Measurements from ENCODE around the gene HYAL3. TPM values are rescaled to one million over a fixed set of nuclear protein-coding genes. Genes with fewer than 3 reads are reported as not detected.

HYAL3 gene
- total and polyA plus RNA-seq, 2 of the 13 experiments (the other 11 are each of a cell fraction or from before 2014, with no cell fraction given), result 5.5 to 10.4 TPM

GRCh38 chr3:50324351-50325112 is 25.3 kb upstream of the HYAL3 start (continued):
- peak; percentile 88 for TF ChIP-seq XRCC5 (optimal IDR thresholded peaks at IDR 0.05; ENCODE audit: low read length)
- TF ChIP-seq GABPA (IDR thresholded peaks at IDR 0.05; ENCODE audit: low read depth, low read length), result no peak
- peak; percentile 39 for TF ChIP-seq GABPA (CRISPR knock-in tag; IDR thresholded peaks at IDR 0.05; ENCODE audit: low read depth)
- peak; percentile 68 for TF ChIP-seq ZBTB33 (CRISPR knock-in tag; IDR thresholded peaks at IDR 0.05)
- TF ChIP-seq, protein P1, sequence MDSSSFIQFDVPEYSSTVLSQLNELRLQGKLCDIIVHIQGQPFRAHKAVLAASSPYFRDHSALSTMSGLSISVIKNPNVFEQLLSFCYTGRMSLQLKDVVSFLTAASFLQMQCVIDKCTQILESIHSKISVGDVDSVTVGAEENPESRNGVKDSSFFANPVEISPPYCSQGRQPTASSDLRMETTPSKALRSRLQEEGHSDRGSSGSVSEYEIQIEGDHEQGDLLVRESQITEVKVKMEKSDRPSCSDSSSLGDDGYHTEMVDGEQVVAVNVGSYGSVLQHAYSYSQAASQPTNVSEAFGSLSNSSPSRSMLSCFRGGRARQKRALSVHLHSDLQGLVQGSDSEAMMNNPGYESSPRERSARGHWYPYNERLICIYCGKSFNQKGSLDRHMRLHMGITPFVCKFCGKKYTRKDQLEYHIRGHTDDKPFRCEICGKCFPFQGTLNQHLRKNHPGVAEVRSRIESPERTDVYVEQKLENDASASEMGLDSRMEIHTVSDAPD (CRISPR knock-in tag; IDR thresholded peaks at IDR 0.05), result no peak
- peak; percentile 63; the same call in 1 of the 2 replicates for TF ChIP-seq HOXA5 (CRISPR knock-in tag; IDR thresholded peaks at IDR 0.05)
- no peak for TF ChIP-seq PAF1 (CRISPR knock-in tag; IDR thresholded peaks at IDR 0.05)
- TF ChIP-seq ETV6 (CRISPR knock-in tag; conservative IDR thresholded peaks at IDR 0.05), result no peak
- no peak for TF ChIP-seq NR3C1 (CRISPR knock-in tag; IDR thresholded peaks at IDR 0.05)
- TF ChIP-seq FOXA1 (IDR thresholded peaks at IDR 0.05), result no peak
- peak; percentile 13; the same call in 1 of the 2 replicates for TF ChIP-seq FOXA1 (CRISPR knock-in tag; IDR thresholded peaks at IDR 0.05)
- no peak for TF ChIP-seq EEA1 (CRISPR knock-in tag; IDR thresholded peaks at IDR 0.05; ENCODE audit: borderline replicate concordance)
- TF ChIP-seq TMF1 (CRISPR knock-in tag; IDR thresholded peaks at IDR 0.05; ENCODE audit: low read depth), result no peak
- TF ChIP-seq E2F2 (CRISPR knock-in tag; IDR thresholded peaks at IDR 0.05; ENCODE audit: borderline replicate concordance), result no peak
- TF ChIP-seq, protein P2, sequence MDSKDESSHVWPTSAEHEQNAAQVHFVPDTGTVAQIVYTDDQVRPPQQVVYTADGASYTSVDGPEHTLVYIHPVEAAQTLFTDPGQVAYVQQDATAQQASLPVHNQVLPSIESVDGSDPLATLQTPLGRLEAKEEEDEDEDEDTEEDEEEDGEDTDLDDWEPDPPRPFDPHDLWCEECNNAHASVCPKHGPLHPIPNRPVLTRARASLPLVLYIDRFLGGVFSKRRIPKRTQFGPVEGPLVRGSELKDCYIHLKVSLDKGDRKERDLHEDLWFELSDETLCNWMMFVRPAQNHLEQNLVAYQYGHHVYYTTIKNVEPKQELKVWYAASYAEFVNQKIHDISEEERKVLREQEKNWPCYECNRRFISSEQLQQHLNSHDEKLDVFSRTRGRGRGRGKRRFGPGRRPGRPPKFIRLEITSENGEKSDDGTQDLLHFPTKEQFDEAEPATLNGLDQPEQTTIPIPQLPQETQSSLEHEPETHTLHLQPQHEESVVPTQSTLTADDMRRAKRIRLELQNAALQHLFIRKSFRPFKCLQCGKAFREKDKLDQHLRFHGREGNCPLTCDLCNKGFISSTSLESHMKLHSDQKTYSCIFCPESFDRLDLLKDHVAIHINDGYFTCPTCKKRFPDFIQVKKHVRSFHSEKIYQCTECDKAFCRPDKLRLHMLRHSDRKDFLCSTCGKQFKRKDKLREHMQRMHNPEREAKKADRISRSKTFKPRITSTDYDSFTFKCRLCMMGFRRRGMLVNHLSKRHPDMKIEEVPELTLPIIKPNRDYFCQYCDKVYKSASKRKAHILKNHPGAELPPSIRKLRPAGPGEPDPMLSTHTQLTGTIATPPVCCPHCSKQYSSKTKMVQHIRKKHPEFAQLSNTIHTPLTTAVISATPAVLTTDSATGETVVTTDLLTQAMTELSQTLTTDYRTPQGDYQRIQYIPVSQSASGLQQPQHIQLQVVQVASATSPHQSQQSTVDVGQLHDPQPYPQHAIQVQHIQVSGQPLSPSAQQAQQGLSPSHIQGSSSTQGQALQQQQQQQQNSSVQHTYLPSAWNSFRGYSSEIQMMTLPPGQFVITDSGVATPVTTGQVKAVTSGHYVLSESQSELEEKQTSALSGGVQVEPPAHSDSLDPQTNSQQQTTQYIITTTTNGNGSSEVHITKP (CRISPR knock-in tag; IDR thresholded peaks at IDR 0.05; ENCODE audit: low read depth), result 0 out of 2 replicates have a peak, but pooled peaks have one; percentile 76
- TF ChIP-seq ZNF354B (CRISPR knock-in tag; IDR thresholded peaks at IDR 0.05), result no peak
- no peak for TF ChIP-seq ZNF547 (CRISPR knock-in tag; IDR thresholded peaks at IDR 0.05)
- TF ChIP-seq THAP9 (CRISPR knock-in tag; IDR thresholded peaks at IDR 0.05; ENCODE audit: borderline replicate concordance), result no peak
- no peak for TF ChIP-seq HCFC1 (IDR thresholded peaks at IDR 0.05; ENCODE audit: low read depth, low read length)
